ENCODE results near the gene FNBP1.

FNBP1 gene
- 366 to 464 (median 394) reads per million in 4 experiments for total RNA-seq

GRCh38 chr9:130042885-130043653, at the start of gene FNBP1:
Gene FNBP1 (minus strand): TSS chr9:130043189. CDS start chr9:130042975, 214 bp downstream.
- peak; percentile 62 for DNase-seq

GRCh38 chr9:130090915-130091314, 47.9 kb upstream of the FNBP1 start:
- DNase-seq: no peak

- DNase-seq: no peak
These were observed 46.2 kb upstream of the FNBP1 start for GRCh38 chr9:130089141-130089540.

GRCh38 chr9:130088051-130088450, 45.1 kb upstream of the FNBP1 start:
- no peak for DNase-seq

DNA sequence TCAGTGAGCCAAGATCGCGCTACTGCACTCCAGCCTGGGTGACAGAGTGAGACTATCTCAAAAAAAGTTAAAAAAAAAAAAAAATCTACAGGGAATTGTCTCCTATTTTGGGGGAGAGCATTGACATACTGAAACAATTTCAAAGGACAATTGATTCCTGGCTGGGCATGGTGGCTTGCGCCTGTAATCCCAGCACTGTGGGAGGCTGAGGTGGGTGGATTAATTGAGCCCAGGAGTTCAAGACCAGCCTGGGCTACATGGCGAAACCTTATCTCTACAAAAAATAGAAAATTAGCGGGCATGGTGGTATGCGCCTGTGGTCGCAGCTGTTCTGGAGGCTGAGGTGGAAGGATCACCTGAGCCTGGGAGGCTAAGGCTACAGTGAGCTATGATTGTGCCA, 41.3 kb upstream of the FNBP1 start:
- no peak for DNase-seq

DNA sequence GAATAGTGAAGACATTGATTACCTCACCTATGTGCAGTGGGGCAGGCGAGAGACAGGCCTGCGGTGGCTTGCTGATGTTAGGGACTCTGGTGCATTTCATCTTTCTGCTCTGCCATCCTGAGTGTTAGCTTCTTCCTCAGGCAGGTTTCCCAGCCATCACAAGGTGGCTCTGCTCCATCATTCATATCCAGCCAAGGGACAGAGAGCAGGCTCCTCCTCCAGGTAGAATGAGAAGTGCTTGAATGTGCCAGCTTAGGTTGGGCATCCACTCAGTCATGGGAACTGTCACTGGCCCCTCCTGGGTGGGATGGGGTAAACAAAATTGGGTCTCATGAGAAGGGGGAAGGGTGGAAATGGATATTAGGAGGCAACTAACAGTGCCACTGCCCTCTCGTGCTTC, 35.6 kb upstream of the FNBP1 start:
- DNase-seq: no peak

- DNase-seq: no peak
These were observed 30.4 kb upstream of the FNBP1 start for GRCh38 chr9:130073373-130073772.

GRCh38 chr9:130072515-130073235, 29.7 kb upstream of the FNBP1 start:
- DNase-seq: no peak

GRCh38 chr9:130069048-130069447, 26.1 kb upstream of the FNBP1 start:
- DNase-seq: no peak

GRCh38 chr9:130064621-130065020, 21.6 kb upstream of the FNBP1 start:
- DNase-seq: no peak

GRCh38 chr9:130062750-130063149, 19.8 kb upstream of the FNBP1 start:
- no peak for DNase-seq

DNA sequence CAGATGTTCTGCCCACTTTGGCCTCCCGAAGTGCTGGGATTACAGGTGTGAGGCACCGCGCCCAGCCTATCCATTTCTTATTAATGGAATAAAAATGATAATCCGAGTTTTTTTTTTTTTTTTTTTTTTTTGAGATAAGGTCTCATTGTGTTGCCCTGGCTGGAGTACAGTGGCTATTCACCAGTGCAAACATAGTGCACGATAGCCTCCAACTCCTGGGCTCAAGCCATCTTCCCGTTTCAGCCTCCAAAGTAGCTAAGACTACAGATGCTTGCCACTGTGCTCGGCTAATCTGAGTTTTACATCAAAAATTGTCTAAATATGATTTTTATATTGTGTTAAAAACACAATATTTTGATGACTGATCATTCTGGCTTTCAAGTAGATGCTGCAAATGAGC, 17.3 kb upstream of the FNBP1 start:
- DNase-seq: no peak

DNA sequence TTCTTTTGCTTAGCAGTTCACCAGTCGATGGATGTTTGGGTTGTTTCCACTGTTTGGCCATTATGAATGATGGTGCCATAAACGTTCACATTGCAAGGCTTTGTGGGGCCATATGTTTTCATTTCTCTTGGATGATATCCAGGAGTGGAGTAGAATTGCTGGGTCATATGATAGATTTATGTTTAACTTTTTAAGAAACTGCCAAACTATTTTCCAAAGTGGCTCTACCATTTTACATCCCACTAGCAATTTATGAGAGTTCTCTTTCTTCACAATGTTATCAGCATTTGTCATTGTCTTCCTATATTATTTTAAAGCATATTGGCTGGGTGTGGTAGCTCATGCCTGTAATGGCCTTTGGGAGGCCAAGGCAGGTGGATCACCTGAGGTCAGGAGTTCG, 15.9 kb upstream of the FNBP1 start:
- no peak for DNase-seq

DNA sequence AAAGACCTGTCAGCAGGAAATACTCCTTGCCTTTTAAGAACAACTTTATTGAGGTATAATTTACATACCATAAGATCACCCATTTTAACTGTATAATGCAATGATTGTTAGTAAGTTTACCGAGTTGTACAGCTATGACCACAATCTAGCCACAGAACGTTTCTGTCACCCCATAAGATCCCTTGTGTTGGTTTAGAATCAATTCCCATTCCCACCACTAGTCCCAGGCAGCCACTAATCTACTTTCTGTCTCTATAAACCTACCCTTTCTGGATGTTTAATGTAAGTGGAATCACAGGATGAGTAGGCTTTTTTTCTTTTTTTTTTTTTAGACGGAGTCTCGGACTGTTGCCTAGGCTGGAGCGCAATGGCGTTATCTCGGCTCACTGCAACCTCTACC, 15.2 kb upstream of the FNBP1 start:
- DNase-seq: no peak

- DNase-seq: no peak
These were observed 11.8 kb upstream of the FNBP1 start for GRCh38 chr9:130054820-130055219.

DNA sequence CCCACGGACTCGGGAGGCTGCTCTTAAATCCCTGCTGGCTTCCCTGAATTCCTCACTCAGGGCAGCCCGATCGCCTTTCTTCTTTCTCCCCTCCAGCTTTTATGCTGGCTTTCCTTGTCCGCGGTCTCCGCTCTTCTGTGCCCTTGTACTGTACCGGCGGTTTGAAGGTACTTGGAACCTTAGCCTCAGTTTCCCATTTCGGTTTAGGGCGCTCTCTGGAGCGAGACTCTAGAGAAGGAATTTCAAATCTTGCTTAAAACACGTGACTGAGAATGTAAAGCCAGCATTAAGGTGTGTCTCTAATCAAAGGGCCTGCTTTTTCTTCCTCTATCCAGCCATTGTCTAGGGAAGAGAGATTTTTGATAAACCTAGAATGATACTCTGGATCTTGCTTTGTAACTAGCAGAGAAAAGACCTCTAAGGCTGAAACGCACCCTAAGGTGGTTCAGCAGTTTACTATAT, 11.4 kb upstream of the FNBP1 start:
- no peak for DNase-seq

DNA sequence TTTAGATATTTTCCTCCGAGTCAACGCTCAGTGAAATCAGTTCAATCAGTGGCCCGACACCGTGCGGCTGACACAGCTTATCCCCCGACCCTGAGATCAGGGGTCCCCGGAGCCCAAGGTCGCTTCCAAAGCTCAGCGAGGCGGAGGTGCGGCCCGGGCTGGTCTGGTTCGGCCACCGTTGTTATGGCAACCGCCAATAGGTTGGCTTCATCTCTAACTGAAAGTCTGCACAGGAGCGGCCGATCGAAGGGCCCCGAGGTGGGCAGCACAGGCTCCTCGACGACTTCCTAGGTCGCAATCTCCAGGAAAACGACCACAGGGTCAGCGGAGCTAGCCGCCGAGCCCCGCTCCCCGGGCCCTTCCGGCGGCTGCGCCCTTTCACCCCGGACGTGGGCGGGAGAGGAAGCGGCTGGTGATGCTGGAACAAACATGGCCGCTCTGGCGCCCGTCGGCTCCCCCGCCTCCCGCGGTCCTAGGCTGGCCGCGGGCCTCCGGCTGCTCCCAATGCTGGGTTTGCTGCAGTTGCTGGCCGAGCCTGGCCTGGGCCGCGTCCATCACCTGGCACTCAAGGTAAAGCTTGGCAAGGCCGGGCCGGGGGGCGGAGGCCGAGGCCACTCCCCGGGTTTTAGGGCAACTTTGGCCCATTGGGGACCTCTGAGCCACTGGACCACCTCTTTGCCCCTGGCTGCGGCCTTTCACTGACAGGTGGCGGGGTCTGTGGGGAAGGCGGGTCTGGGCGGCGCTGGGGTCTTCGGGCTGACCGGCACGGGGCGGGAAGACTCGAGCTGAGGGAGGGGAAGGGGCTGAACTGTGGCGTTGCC, 10.7 kb upstream of the FNBP1 start, which contains the start of gene GPR107:
Gene GPR107, plus strand, starts transcription at position 403 of the 821 bp plus-strand sequence. Its CDS starts 27 bp downstream, at position 430.
- peak; percentile 58 for DNase-seq

GRCh38 chr9:130053109-130053503, 10.1 kb upstream of the FNBP1 start:
- DNase-seq: no peak

- DNase-seq: no peak
These were observed 8.9 kb upstream of the FNBP1 start for GRCh38 chr9:130051855-130052254.

GRCh38 chr9:130050462-130050861, 7.5 kb upstream of the FNBP1 start:
- DNase-seq: no peak

- no peak for DNase-seq
These were observed 6.6 kb upstream of the FNBP1 start for GRCh38 chr9:130049431-130050210.

- no peak for DNase-seq
These were observed 2.9 kb upstream of the FNBP1 start for GRCh38 chr9:130045725-130046450.
